Panc1 (cell line): ENCODE measurements around the gene GAPVD1. TPM values are rescaled to one million over a fixed set of nuclear protein-coding genes. Genes with fewer than 3 reads are reported as not detected.
A peak's percentile ranks its signal among the peaks of the same experiment; 100 is the strongest.

ENCODE experiments used
- ATAC-seq: fragments of 200-7000 bp; cut with Tn5 transposase; 2 replicates; pipeline ENCODE4 v1.9.1; 2020; ENCODE audit warnings: mild to moderate bottlenecking, moderate library complexity
- BruUV-seq: library from RNA; stranded (reverse); fragments of 400-500 nt; replicated peaks from 2 replicates; lab custom pipeline; 2021; lab: Mats Ljungman, UMichigan
- CTCF ChIA-PET: fragments of 300-600 bp; sonication (Branson Sonifier 250); formaldehyde crosslinking; loops from one replicate; lab custom pipeline; 2022; ENCODE audit warnings: antibody characterized with exemption; lab: Charles Lee
- POLR2A ChIA-PET: fragments of 300-600 bp; sonication (Branson Sonifier 250); formaldehyde crosslinking; loops from one replicate; lab custom pipeline; 2022; ENCODE audit warnings: antibody characterized with exemption; lab: Charles Lee
- DNase-seq: peaks from one replicate; pipeline ENCODE4 v3.0.0-alpha.2; 2010; ENCODE audit warnings: low read depth, low spot score
- H3K27ac ChIP-seq: 2 replicates; pipeline ENCODE4 v1.5.1; 2011; ENCODE audit warnings: mild to moderate bottlenecking, low read length, inconsistent platforms
- H3K27me3 ChIP-seq: fragments of 200-500 bp; sonication (Bioruptor generic); 2 replicates; pipeline ENCODE4 v1.6.0; 2014; ENCODE audit warnings: low read length, inconsistent platforms; ENCODE audit not compliant: control insufficient read depth, insufficient read depth
- H3K36me3 ChIP-seq: fragments of 200-500 bp; sonication (Bioruptor generic); 2 replicates; pipeline ENCODE4 v1.5.1; 2014; ENCODE audit warnings: inconsistent platforms, mild to moderate bottlenecking, low read length, moderate library complexity; ENCODE audit not compliant: control insufficient read depth, insufficient read depth
- H3K4me1 ChIP-seq: 2 replicates; pipeline ENCODE4 v1.5.1; 2011; ENCODE audit warnings: inconsistent platforms, mild to moderate bottlenecking, low read length, moderate library complexity; ENCODE audit not compliant: control insufficient read depth, insufficient read depth
- H3K4me3 ChIP-seq, 2 experiments: 2 replicates each; pipeline ENCODE4 v1.5.1; 2011 to 2012; ENCODE audit warnings: low read depth in 2 of 2, low read length in 2 of 2, mild to moderate bottlenecking in 2 of 2, inconsistent platforms in 1 of 2, moderate library complexity in 1 of 2
- H3K9me3 ChIP-seq: fragments of 200-500 bp; sonication (Bioruptor generic); 2 replicates; pipeline ENCODE4 v1.5.1; 2014; ENCODE audit warnings: low read depth, mild to moderate bottlenecking, inconsistent platforms, low read length, moderate library complexity; ENCODE audit not compliant: control insufficient read depth, insufficient read depth
- POLR2AphosphoS5 ChIP-seq: IDR thresholded peaks from 2 replicates; pipeline ENCODE4 v1.6.1; 2012; ENCODE audit warnings: mild to moderate bottlenecking, low read depth, low read length, moderate library complexity
- REST ChIP-seq, 2 experiments: IDR thresholded peaks; 2 replicates each; pipeline ENCODE4 v1.6.1; 2011 to 2012; ENCODE audit warnings: low read depth in 2 of 2, control low read depth in 1 of 2, low read length in 1 of 2, mild to moderate bottlenecking in 1 of 2, moderate library complexity in 1 of 2; ENCODE audit not compliant: insufficient read depth in 1 of 2
- SIN3A ChIP-seq: IDR thresholded peaks from 2 replicates; pipeline ENCODE4 v1.6.1; 2012; ENCODE audit warnings: low read depth, mild to moderate bottlenecking, low read length, moderate library complexity, borderline replicate concordance; ENCODE audit not compliant: insufficient read depth
- TCF7L2 ChIP-seq: IDR thresholded peaks from 2 replicates; pipeline ENCODE4 v1.6.1; 2011; ENCODE audit warnings: mild to moderate bottlenecking, low read depth, low read length, inconsistent platforms
- in situ Hi-C: cut with HindIII; loops from 2 replicates; pipeline ENCODE4 v1.10.0; 2016; ENCODE audit warnings: low sequenced_read_pairs, low pct_unique_long_range_greater_than_20kb
- intact Hi-C: fragments of 100-400 bp; cut with micrococcal nuclease; formaldehyde crosslinking; loops from one replicate; pipeline ENCODE4 v1.10.0; 2022; ENCODE audit not compliant: unreplicated experiment
- total RNA-seq: library from RNA; stranded (reverse); gene quantifications from one replicate; pipeline ENCODE4 v1.2.1, GENCODE V29; 2021; ENCODE audit not compliant: unreplicated experiment
- TF ChIP-seq, protein P1 (sequence below): fragments of 450-650 bp; IDR thresholded peaks from 2 replicates; pipeline ENCODE4 v1.5.1; 2017; ENCODE audit warnings: mild to moderate bottlenecking

GAPVD1 gene
- total RNA-seq, 1 experiment from 2014 or later = 48.6 TPM

- Histone ChIP-seq H3K4me3 (no peak overlapping the region), H3K27ac (no peak overlapping the region), H3K27me3 (no peaks in the 10 kb centered on the region), H3K36me3 (no peaks in the 10 kb centered on the region), H3K4me1 (peaks cover 5% of the 10 kb centered on the region; the same call in 1 of the 2 replicates), H3K9me3 (no peaks in the 10 kb centered on the region)
- ATAC-seq = no peak
- no peak for TF ChIP-seq SIN3A
- TF ChIP-seq TCF7L2 = no peak
- no peak for TF ChIP-seq POLR2AphosphoS5
- TF ChIP-seq REST (IDR thresholded peaks at IDR 0.05; ENCODE audit: insufficient read depth in 1 of 2, low read depth in 2 of 2, low read length in 1 of 2) = no peak
- intact Hi-C loops = no loop called here
- in situ Hi-C loops = no loop called here
- no TSS peak for BruUV-seq
- POLR2A ChIA-PET = no interaction called here
- CTCF ChIA-PET = no interaction called here
- DNase-seq = no peak
These were observed 117.2 kb downstream of the GAPVD1 start for GRCh38 chr9:125378778-125379177.

DNA sequence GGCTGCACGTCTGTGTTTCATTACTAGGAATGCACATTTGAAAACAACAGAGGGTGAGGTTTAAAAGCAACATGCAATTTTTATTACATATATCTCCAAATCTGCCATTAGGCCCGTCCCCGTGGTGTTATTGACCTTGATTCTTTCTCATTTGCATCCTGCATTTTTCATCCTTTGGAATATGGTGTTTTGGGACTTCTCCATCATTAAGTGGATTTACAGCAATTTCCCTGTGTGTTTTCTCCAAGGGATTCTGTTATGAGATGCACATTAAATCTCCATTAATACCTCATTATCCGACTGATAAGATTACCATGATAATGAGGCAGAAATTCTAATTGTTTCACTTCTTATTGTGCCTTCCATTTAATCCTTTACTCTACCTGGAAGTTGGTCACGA lies 117.6 kb downstream of the GAPVD1 start:
- ChIA-PET POLR2A (no interaction called here), CTCF (no interaction called here)
- ATAC-seq (no peak), DNase-seq (no peak)
- no peak overlapping the region for H3K27ac ChIP-seq
- H3K36me3 ChIP-seq = no peaks in the 10 kb centered on the region
- no peaks in the 10 kb centered on the region for H3K9me3 ChIP-seq
- peaks cover 1% of the 10 kb centered on the region; the same call in 1 of the 2 replicates for H3K4me1 ChIP-seq
- TF ChIP-seq SIN3A (no peak), TCF7L2 (no peak), POLR2AphosphoS5 (no peak)
- TF ChIP-seq, protein P1, sequence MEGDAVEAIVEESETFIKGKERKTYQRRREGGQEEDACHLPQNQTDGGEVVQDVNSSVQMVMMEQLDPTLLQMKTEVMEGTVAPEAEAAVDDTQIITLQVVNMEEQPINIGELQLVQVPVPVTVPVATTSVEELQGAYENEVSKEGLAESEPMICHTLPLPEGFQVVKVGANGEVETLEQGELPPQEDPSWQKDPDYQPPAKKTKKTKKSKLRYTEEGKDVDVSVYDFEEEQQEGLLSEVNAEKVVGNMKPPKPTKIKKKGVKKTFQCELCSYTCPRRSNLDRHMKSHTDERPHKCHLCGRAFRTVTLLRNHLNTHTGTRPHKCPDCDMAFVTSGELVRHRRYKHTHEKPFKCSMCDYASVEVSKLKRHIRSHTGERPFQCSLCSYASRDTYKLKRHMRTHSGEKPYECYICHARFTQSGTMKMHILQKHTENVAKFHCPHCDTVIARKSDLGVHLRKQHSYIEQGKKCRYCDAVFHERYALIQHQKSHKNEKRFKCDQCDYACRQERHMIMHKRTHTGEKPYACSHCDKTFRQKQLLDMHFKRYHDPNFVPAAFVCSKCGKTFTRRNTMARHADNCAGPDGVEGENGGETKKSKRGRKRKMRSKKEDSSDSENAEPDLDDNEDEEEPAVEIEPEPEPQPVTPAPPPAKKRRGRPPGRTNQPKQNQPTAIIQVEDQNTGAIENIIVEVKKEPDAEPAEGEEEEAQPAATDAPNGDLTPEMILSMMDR = no peak
- intact Hi-C loops = no loop called here
- H3K4me3 ChIP-seq = no peak overlapping the region
- no peaks in the 10 kb centered on the region for H3K27me3 ChIP-seq
- no TSS peak for BruUV-seq
- in situ Hi-C loops = no loop called here

- in situ Hi-C loops (no loop called here), intact Hi-C loops (no loop called here)
- peak; percentile 82 for ATAC-seq
- BruUV-seq = no TSS peak
- CTCF ChIA-PET = no interaction called here
- Histone ChIP-seq H3K9me3 (no peaks in the 10 kb centered on the region), H3K27me3 (no peaks in the 10 kb centered on the region), H3K4me3 (no peak overlapping the region), H3K27ac (no peak overlapping the region), H3K36me3 (no peaks in the 10 kb centered on the region), H3K4me1 (no peaks in the 10 kb centered on the region)
- POLR2A ChIA-PET = no interaction called here
- TF ChIP-seq SIN3A (no peak), TCF7L2 (no peak), POLR2AphosphoS5 (no peak), REST (IDR thresholded peaks at IDR 0.05; ENCODE audit: insufficient read depth in 1 of 2, low read depth in 2 of 2, low read length in 1 of 2) (no peak)
- TF ChIP-seq, protein P1 = no peak
- no peak for DNase-seq
These were observed 118.8 kb downstream of the GAPVD1 start for GRCh38 chr9:125380406-125380805.
